ENCODE results near the gene TANC1.

DNA sequence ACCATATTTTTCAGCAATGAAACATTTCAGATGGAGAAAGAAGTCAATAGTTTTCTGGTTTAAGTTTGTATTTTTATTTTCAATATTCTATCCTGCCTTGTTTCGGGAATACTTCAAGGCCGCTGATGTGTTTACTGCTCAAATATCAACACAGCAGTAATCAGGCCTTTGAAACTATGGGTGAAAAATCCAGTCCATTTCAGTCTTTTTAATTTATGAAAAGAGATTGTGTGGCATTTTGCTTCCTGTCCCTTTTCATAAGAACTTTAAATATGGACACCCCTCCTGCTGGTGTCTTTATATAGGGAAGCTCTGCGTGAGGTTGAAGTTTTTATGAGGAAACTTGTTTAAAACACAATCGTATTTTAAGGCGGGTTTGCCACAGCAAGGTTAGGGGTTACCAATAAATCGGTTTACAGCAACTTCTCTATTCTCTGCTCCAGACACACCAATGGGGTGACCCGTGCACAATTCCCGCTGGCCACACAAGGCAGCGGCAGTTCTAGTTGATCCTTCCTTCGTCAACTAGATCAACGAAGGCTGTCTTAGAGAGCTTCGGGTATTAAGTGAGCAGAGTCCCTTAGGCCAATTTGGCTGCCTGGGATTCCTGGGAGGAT is 1.2 kb upstream of the TANC1 start:
- TF ChIP-seq POLR2AphosphoS5 (IDR thresholded peaks at IDR 0.05) (no peak), POLR2A (IDR thresholded peaks at IDR 0.05) (no peak), EP300 (IDR thresholded peaks at IDR 0.05; ENCODE audit: low read depth) (no peak)
- TF ChIP-seq, protein P1, sequence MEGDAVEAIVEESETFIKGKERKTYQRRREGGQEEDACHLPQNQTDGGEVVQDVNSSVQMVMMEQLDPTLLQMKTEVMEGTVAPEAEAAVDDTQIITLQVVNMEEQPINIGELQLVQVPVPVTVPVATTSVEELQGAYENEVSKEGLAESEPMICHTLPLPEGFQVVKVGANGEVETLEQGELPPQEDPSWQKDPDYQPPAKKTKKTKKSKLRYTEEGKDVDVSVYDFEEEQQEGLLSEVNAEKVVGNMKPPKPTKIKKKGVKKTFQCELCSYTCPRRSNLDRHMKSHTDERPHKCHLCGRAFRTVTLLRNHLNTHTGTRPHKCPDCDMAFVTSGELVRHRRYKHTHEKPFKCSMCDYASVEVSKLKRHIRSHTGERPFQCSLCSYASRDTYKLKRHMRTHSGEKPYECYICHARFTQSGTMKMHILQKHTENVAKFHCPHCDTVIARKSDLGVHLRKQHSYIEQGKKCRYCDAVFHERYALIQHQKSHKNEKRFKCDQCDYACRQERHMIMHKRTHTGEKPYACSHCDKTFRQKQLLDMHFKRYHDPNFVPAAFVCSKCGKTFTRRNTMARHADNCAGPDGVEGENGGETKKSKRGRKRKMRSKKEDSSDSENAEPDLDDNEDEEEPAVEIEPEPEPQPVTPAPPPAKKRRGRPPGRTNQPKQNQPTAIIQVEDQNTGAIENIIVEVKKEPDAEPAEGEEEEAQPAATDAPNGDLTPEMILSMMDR (IDR thresholded peaks at IDR 0.05): no peak

Data from transverse colon (tissue), 4 donors.